NCI-H2227 (cell line): ENCODE measurements around the gene PMCH.
"Not testable (repeated sequence)": the region's sequence is repeated elsewhere in the genome, so short reads cannot be mapped to it uniquely, and the experiment has no call there.

Source experiments
- DNase-seq: peaks from one replicate; lab custom pipeline; 2025; ENCODE audit not compliant: unreplicated experiment; lab: John Stamatoyannopoulos, UW

Gene PMCH

GRCh38 chr12:102147062-102147587 is 50.5 kb downstream of the PMCH start:
- not testable (repeated sequence) for DNase-seq
